ENCODE results near the gene MLST8.

Gene MLST8

GRCh38 chr16:2204416-2205103 lies 694 bp upstream of the MLST8 start:
- Histone ChIP-seq H2AFZ (ENCODE audit: low read length) (peak overlapping the region; percentile 51; the same call in 1 of the 2 replicates), H3K27ac (ENCODE audit: low read depth, low read length, poor library complexity, severe bottlenecking) (no peak overlapping the region), H3F3A (ENCODE audit: insufficient read depth, low read length) (no peaks in the 10 kb centered on the region; the same call in 1 of the 2 replicates), H3K4me3 (ENCODE audit: low read depth, low read length, poor library complexity, severe bottlenecking) (peak overlapping the region; percentile 90), H3K9ac (ENCODE audit: low read length) (peak overlapping the region; percentile 96), H3K36me3 (ENCODE audit: insufficient read depth, low read length) (peaks cover 30% of the 10 kb centered on the region; the same call in 1 of the 2 replicates), H3K4me2 (ENCODE audit: low read length) (peak overlapping the region; percentile 96), H3K27me3 (ENCODE audit: insufficient read depth, low read length) (peaks cover 12% of the 10 kb centered on the region; the same call in 1 of the 2 replicates), H3K9me2 (ENCODE audit: low read depth, low read length) (no peaks in the 10 kb centered on the region), H4K20me1 (ENCODE audit: insufficient read depth, low read length) (no peaks in the 10 kb centered on the region), H3K79me2 (ENCODE audit: insufficient read depth, low read length) (no peaks in the 10 kb centered on the region), H3K9me3 (ENCODE audit: low read length) (no peaks in the 10 kb centered on the region), H3K4me1 (ENCODE audit: insufficient read depth, low read length, severe bottlenecking) (peaks cover 22% of the 10 kb centered on the region)
- TF ChIP-seq EZH2 (IDR thresholded peaks at IDR 0.05; ENCODE audit: borderline replicate concordance, low read length) (no peak), CTCF (IDR thresholded peaks at IDR 0.05; ENCODE audit: low read length) (no peak)

GRCh38 chr16:2205967-2206313 lies 686 bp downstream of the MLST8 start:
- H3K9me3 ChIP-seq (ENCODE audit: low read length) = no peaks in the 10 kb centered on the region
- peaks cover under 1% of the 10 kb centered on the region; the same call in 1 of the 2 replicates for H3K27me3 ChIP-seq (ENCODE audit: insufficient read depth, low read length)
- peak overlapping the region; percentile 96 for H3K4me2 ChIP-seq (ENCODE audit: low read length)
- peak overlapping the region; percentile 96 for H3K9ac ChIP-seq (ENCODE audit: low read length)
- H3K9me2 ChIP-seq (ENCODE audit: low read depth, low read length) = no peaks in the 10 kb centered on the region
- TF ChIP-seq EZH2 (IDR thresholded peaks at IDR 0.05; ENCODE audit: borderline replicate concordance, low read length) (no peak), CTCF (IDR thresholded peaks at IDR 0.05; ENCODE audit: low read length) (no peak)
- no peaks in the 10 kb centered on the region for H3K79me2 ChIP-seq (ENCODE audit: insufficient read depth, low read length)
- H3K27ac ChIP-seq (ENCODE audit: low read depth, low read length, poor library complexity, severe bottlenecking) = peak overlapping the region; percentile 55
- no peaks in the 10 kb centered on the region for H4K20me1 ChIP-seq (ENCODE audit: insufficient read depth, low read length)
- no peak overlapping the region for H2AFZ ChIP-seq (ENCODE audit: low read length)
- peak overlapping the region; percentile 90 for H3K4me3 ChIP-seq (ENCODE audit: low read depth, low read length, poor library complexity, severe bottlenecking)
- peaks cover 33% of the 10 kb centered on the region; the same call in 1 of the 2 replicates for H3K36me3 ChIP-seq (ENCODE audit: insufficient read depth, low read length)
- H3F3A ChIP-seq (ENCODE audit: insufficient read depth, low read length) = no peaks in the 10 kb centered on the region; the same call in 1 of the 2 replicates
- peaks cover 22% of the 10 kb centered on the region for H3K4me1 ChIP-seq (ENCODE audit: insufficient read depth, low read length, severe bottlenecking)

GRCh38 chr16:2206420-2206779 lies 1.1 kb downstream of the MLST8 start:
- peak overlapping the region; percentile 96 for H3K9ac ChIP-seq (ENCODE audit: low read length)

More at GRCh38 chr16:2206420-2206779, 1.1 kb downstream of the MLST8 start:
- peak overlapping the region; percentile 96 for H3K4me2 ChIP-seq (ENCODE audit: low read length)
- no peaks in the 10 kb centered on the region for H3K9me3 ChIP-seq (ENCODE audit: low read length)
- no peaks in the 10 kb centered on the region for H4K20me1 ChIP-seq (ENCODE audit: insufficient read depth, low read length)
- no peaks in the 10 kb centered on the region for H3K9me2 ChIP-seq (ENCODE audit: low read depth, low read length)
- no peak overlapping the region for H2AFZ ChIP-seq (ENCODE audit: low read length)
- peak overlapping the region; percentile 55 for H3K27ac ChIP-seq (ENCODE audit: low read depth, low read length, poor library complexity, severe bottlenecking)
- no peaks in the 10 kb centered on the region for H3K79me2 ChIP-seq (ENCODE audit: insufficient read depth, low read length)
- TF ChIP-seq CTCF (IDR thresholded peaks at IDR 0.05; ENCODE audit: low read length) (no peak), EZH2 (IDR thresholded peaks at IDR 0.05; ENCODE audit: borderline replicate concordance, low read length) (no peak)
- peaks cover 22% of the 10 kb centered on the region for H3K4me1 ChIP-seq (ENCODE audit: insufficient read depth, low read length, severe bottlenecking)
- no peaks in the 10 kb centered on the region for H3K27me3 ChIP-seq (ENCODE audit: insufficient read depth, low read length)
- H3F3A ChIP-seq (ENCODE audit: insufficient read depth, low read length) = no peaks in the 10 kb centered on the region; the same call in 1 of the 2 replicates
- H3K4me3 ChIP-seq (ENCODE audit: low read depth, low read length, poor library complexity, severe bottlenecking) = peak overlapping the region; percentile 90
- peaks cover 33% of the 10 kb centered on the region; the same call in 1 of the 2 replicates for H3K36me3 ChIP-seq (ENCODE audit: insufficient read depth, low read length)

Data from OCI-LY1 (cell line).